Erythroblast (primary cell): Measurements from ENCODE around the gene INO80D.

Experiments used
- DNase-seq, 2 experiments: peaks; one replicate each; lab custom pipeline; 2025; lab: John Stamatoyannopoulos, UW
- GATA1 ChIP-seq: IDR thresholded peaks from 2 replicates; pipeline ENCODE4 v1.6.1; 2011; ENCODE audit warnings: low read depth, mild to moderate bottlenecking, control low read depth, low read length, moderate library complexity
- POLR2A ChIP-seq: IDR thresholded peaks from 2 replicates; pipeline ENCODE4 v1.6.1; 2011; ENCODE audit warnings: mild to moderate bottlenecking, low read length

INO80D gene

DNA sequence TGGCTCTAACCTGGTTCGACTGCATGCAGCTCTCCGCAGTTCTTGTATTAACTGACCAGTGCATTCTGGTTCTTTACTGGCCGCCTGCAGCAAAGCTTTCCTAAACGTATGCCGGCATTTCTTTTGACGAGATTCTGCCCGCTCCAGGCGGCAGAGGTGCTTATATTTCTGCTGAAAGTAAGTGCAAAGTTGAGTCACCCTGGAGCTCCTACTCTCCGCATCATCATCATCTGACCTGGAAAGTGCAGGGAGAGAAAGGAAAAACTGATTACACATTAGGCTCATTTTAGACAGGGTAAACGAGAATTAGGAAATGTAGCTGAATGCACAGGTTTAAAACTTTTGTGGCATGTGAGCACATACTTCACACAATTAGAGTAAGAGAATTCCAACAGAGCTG lies 57.9 kb downstream of the INO80D start:
- DNase-seq = no peak
- TF ChIP-seq GATA1 (no peak), POLR2A (no peak)

DNA sequence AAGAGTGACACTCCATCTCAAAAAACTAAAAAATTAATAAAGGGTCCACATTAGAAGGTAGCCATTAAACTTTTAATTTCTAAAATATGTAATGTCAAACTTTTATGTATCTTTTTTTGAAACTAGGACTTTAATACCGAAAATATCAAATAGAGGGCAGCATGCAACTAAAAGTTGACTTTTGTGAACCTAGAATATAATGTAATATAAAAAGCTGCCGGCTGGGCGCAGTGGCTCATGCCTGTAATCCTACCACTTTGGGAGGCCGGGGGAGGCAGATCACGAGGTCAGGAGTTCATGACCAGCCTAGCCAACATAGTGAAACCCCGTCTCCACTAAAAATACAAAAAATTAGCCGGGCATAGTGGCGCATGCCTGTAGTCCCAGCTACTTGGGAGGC lies 62.8 kb downstream of the INO80D start:
- no peak for DNase-seq

DNA sequence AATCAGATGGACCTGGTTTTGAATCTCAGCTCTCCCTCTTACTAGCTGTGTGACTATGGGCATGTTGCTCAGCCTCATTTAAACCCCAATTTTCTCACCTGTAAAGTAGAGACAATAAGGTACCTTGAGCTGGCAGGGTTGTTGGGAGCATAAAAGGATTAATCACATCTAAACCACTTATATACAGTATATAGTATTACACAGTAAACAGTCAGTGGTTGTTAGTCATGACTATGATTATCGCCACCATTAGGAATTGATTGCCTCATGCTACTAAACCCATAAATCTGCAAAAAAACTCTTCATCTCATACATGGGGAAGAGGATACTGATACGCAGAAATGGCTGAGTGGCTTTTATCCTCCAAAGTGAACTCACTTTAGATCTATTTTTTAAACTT lies 65.8 kb downstream of the INO80D start:
- no peak for TF ChIP-seq GATA1
- no peak for TF ChIP-seq POLR2A
- DNase-seq = no peak

More for the DNA sequence above, 62.8 kb downstream of the INO80D start:
- TF ChIP-seq POLR2A = no peak

DNA sequence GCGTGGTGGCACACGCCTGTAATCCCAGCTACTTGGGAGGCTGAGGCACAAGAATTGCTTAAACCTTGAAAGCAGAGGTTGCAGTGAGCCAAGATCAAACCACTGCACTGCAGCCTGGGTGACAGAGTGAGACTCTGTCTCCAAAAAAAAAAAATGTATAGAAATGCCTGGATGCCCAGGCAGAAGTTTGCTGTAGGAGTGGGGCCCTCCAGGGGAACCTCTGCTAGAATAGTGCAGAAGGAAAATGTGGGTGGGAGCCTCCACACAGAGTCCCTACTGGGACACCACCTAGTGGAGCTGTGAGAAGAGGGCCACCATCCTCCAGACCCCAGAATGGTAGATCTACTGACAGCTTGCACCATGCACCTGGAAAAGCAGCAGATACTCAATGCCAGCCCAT lies 70.2 kb downstream of the INO80D start:
- peak in 1 of 2 experiments; percentile 5 for DNase-seq

- no peak for TF ChIP-seq GATA1
- no peak for TF ChIP-seq POLR2A
- DNase-seq = no peak
Observed at GRCh38 chr2:206011795-206012194, 74.2 kb downstream of the INO80D start.

GRCh38 chr2:206011018-206011614 lies 74.9 kb downstream of the INO80D start:
- DNase-seq = no peak
- TF ChIP-seq POLR2A (no peak), GATA1 (no peak)

- DNase-seq = peak; percentile 64 to 65
- TF ChIP-seq GATA1 (no peak), POLR2A (no peak)
Observed at GRCh38 chr2:206004004-206004693, 81.8 kb downstream of the INO80D start.

DNA sequence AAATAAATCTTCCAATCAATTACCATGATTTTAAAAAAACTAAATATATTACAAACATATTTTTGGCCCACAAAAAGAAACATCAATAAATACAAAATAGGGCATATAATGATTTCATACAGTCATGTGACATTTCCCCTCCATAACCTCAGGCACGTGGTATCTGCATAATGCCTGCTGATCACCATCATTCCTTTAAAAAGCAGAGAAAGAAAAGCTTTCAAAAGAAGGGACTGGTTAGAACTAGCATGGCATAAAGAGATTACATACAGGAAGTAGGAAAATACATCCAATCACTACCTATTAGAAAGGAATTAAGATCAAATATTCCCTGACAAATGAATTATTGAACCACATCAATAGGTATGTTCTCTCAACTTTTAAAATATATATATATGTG lies 83.5 kb downstream of the INO80D start:
- DNase-seq = no peak

DNA sequence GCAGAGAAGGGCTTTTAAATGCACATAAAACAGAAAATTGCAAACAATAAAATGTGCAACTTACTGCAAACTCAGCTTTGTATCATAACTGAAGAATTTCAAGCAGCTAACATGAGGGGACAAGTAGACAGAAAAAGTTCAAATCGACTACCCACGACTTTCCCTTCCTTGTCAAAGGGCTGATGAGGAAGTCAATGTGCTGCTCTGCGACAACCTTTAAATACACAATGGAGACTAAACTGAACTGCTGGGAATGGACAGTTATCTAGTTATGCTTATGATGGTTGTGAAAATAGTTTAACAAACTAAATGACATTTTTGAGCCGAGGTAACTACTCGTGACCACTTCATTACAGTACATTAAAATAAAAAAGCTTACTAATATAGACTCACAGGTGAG lies 84.1 kb downstream of the INO80D start:
- TF ChIP-seq POLR2A (no peak), GATA1 (no peak)
- no peak for DNase-seq

More for the DNA sequence above, 83.5 kb downstream of the INO80D start:
- TF ChIP-seq POLR2A = no peak
- TF ChIP-seq GATA1 = no peak

DNA sequence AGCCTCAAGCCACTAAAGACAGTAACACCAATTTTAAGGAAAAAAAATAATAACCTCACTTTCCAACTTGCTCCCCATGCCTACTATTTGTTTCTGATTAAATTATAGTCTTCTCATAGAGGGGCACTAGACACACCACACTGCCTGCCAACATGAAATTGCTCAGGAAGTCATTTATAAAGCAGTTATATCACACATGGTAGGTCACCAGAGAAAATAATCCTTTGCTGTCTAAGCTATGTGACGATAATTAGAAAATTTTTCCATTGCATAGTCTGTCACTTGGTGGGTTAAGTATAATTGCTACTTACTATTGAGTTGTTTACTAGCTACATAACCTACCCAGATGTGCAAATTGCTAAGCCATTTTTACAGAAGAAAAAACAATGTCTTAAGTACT lies 85.2 kb downstream of the INO80D start:
- DNase-seq = no peak
- TF ChIP-seq GATA1 = no peak
- TF ChIP-seq POLR2A = no peak

DNA sequence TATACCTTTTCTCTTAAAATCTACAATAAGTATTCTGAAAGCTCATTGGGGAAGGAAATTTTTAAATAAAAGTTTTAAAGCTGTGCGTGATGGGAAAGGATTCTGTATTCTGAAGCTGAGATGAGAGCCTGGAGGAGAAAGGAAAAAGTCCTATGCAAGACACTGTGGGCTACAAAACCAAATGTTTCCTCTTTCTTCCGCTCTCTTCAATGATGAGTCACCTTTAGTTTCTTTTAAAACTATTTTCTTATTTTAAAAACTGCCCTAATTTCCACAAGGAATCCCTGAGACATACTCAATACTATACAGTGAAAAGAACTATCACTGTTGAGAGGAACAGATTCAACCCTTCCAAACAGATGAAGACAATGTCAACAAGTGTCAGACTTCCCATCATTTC lies 87.4 kb downstream of the INO80D start:
- TF ChIP-seq POLR2A = no peak
- no peak for TF ChIP-seq GATA1

DNA sequence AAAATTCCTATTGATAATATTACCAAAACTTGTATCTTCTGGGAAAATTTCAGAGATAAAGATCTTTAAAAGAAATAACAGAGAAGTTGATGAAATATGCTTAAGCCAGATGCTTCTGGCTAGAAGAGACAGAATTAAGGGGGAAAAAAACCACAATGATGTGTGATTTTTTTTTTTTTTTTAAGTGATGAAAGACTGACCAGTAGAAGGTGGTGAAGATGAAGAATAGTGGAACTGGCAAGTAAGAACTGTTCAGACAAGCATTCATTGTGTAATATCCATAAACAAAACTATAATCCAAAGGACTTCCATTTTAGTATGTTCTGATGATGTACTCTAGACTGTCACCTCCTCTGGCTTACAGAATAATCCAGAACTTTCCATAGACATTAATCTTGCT lies 89.8 kb downstream of the INO80D start:
- TF ChIP-seq GATA1 = no peak
- TF ChIP-seq POLR2A = no peak
- DNase-seq = no peak

More for the DNA sequence above, 87.4 kb downstream of the INO80D start:
- DNase-seq = no peak

DNA sequence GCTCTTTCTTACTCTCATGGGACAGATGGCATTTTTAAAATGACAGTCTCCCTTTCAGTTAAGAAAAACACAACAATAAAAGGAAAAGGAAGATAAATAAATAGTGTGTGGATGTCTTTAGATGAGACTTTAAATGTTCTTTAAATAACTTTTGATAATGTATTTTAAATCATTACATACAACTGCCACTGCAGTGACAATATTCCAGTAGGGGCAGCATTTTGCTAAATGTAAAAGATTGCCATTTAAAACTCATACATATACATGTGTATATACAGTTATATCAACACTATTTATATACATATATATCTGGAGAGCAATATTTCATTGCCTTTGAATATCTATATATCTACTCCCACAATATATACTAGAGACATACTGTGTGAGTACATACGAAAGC lies 90.7 kb downstream of the INO80D start:
- no peak for DNase-seq
- TF ChIP-seq GATA1 (no peak), POLR2A (no peak)

DNA sequence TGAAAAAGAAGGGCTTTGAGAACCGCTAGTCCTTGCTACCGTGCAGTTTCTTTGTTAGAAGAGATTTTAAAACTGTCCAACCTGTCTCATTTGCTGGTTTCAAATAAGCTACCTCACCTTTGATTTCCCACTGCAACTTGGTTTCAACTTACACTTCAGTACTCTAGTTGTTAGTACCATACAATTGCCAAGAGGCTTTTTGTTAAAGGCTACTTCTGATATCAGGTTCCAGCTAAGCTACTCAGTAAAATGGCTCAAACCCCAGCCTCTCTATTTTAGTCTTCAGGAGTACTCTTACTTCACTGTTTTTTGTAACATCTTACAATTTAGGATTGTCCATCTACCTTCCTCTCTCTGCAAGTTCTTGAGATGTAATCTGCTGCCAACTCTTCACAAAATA lies 91.6 kb downstream of the INO80D start:
- no peak for TF ChIP-seq POLR2A
- TF ChIP-seq GATA1 = no peak
- no peak for DNase-seq

DNA sequence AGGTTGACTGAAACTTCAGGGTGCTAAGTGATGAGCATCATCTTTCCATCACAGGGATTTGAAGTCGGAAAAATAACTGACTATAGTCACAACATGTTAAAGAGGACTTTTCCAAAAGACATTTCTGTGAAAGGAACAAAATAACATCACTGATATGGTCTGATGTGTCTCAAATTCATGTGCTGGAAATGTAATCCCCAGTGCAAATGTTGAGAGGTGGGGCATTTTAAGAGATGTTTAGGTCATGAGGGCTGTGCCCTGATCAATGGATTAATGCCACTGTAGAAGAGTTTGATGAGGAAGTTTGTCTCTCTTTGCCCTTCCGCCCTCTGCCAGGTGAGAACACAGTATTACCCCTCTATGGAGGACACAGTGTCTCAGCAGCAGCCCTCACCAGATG lies 95.9 kb downstream of the INO80D start:
- TF ChIP-seq GATA1 = no peak
- TF ChIP-seq POLR2A = no peak
- no peak for DNase-seq
